ENCODE measurements around the gene NUFIP1. TPM values are rescaled to one million over a fixed set of nuclear protein-coding genes. Genes with fewer than 3 reads are reported as not detected.

The NUFIP1 gene
- total and polyA plus RNA-seq, 2 of the 8 experiments (the other 6 are each of a cell fraction or from before 2014, with no cell fraction given) = 4.6 to 16.6 TPM

DNA sequence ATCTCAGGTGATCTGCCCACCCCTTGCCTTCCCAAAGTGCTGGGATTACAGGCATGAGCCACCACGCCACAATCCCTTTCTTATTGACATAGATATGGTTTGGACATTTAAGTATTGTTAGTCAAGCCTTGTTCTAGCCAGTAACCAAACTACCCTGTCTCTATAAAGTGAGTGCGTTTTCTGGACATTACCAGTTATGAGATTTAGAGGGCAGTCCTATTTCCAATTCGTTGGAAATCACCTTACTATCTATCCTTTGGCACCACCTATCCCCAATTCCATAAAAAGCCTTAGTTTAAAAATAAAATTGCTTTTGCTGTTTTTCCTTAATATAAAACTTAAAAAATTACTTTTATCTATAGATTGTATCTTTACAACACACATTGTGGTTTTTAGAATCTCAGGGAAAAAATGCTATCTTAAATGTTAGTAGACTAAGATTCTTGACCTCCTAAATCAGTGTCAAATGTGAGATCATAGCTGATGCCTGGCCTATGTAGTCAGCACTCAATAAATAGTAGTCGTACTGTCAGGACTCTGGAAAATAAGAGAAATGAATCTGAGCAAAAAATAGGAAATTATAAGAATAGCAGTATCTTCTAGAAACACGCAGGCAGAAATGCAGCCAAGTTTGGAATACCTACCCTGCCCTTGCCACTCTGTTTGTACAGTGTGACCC lies 57.0 kb downstream of the NUFIP1 start (continued):
- TF ChIP-seq CTBP2 (IDR thresholded peaks at IDR 0.05; ENCODE audit: borderline replicate concordance, insufficient read depth, insufficient read length, low read length) = no peak
- TF ChIP-seq, protein P1, sequence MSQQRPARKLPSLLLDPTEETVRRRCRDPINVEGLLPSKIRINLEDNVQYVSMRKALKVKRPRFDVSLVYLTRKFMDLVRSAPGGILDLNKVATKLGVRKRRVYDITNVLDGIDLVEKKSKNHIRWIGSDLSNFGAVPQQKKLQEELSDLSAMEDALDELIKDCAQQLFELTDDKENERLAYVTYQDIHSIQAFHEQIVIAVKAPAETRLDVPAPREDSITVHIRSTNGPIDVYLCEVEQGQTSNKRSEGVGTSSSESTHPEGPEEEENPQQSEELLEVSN (IDR thresholded peaks at IDR 0.05) = no peak
- no peak for TF ChIP-seq TAF1 (IDR thresholded peaks at IDR 0.05; ENCODE audit: low read depth, low read length)
